Astrocyte (in vitro differentiated cells and primary cell): ENCODE results near the gene ARL15. TPM values are rescaled to one million over a fixed set of nuclear protein-coding genes. Genes with fewer than 3 reads are reported as not detected.

ENCODE experiments used
- DNase-seq: peaks from one replicate; pipeline ENCODE4 v3.0.0-alpha.2; 2010; ENCODE audit warnings: low read depth
- FAIRE-seq: peaks from 2 replicates; lab custom pipeline; 2011; peaks lifted over from hg19 to GRCh38; lab: Jason Lieb, UNC
- H2AFZ ChIP-seq: 2 replicates; pipeline ENCODE4 v1.6.0; 2012; ENCODE audit warnings: low read depth, low read length, inconsistent platforms
- H3K27ac ChIP-seq: 2 replicates; pipeline ENCODE4 v1.5.1; 2011; ENCODE audit warnings: low read depth, low read length, inconsistent platforms
- H3K27me3 ChIP-seq: 2 replicates; pipeline ENCODE4 v1.6.0; 2011; ENCODE audit warnings: low read length, inconsistent platforms; ENCODE audit not compliant: insufficient read depth
- H3K36me3 ChIP-seq: 2 replicates; pipeline ENCODE4 v1.5.1; 2011; ENCODE audit warnings: low read length, inconsistent platforms; ENCODE audit not compliant: insufficient read depth
- H3K4me1 ChIP-seq: 2 replicates; pipeline ENCODE4 v1.5.1; 2011; ENCODE audit warnings: low read length, inconsistent platforms; ENCODE audit not compliant: insufficient read depth
- H3K4me2 ChIP-seq: 2 replicates; pipeline ENCODE4 v1.6.0; 2012; ENCODE audit warnings: low read length, inconsistent platforms
- H3K4me3 ChIP-seq: 2 replicates; pipeline ENCODE4 v1.5.1; 2011; ENCODE audit warnings: low read depth, mild to moderate bottlenecking, low read length, inconsistent platforms; ENCODE audit not compliant: insufficient read depth
- H3K79me2 ChIP-seq: 2 replicates; pipeline ENCODE4 v1.6.0; 2012; ENCODE audit warnings: mild to moderate bottlenecking, low read length, inconsistent platforms; ENCODE audit not compliant: insufficient read depth
- H3K9ac ChIP-seq: 2 replicates; pipeline ENCODE4 v1.6.0; 2012; ENCODE audit warnings: mild to moderate bottlenecking, low read length, inconsistent platforms
- H3K9me3 ChIP-seq: 2 replicates; pipeline ENCODE4 v1.5.1; 2012; ENCODE audit warnings: low read depth, mild to moderate bottlenecking, low read length, inconsistent platforms; ENCODE audit not compliant: insufficient read depth
- H4K20me1 ChIP-seq: 2 replicates; pipeline ENCODE4 v1.6.0; 2012; ENCODE audit warnings: low read length, inconsistent platforms; ENCODE audit not compliant: insufficient read depth
- H3K27ac Mint-ChIP-seq: one replicate; pipeline ENCODE4 v1.8.0; 2021; ENCODE audit warnings: mild to moderate bottlenecking, mixed read lengths; ENCODE audit not compliant: unreplicated experiment
- H3K27me3 Mint-ChIP-seq: one replicate; pipeline ENCODE4 v1.8.0; 2021; ENCODE audit warnings: low read depth, mixed read lengths; ENCODE audit not compliant: unreplicated experiment
- H3K36me3 Mint-ChIP-seq: one replicate; pipeline ENCODE4 v1.8.0; 2021; ENCODE audit warnings: low read depth, mixed read lengths; ENCODE audit not compliant: unreplicated experiment
- H3K4me1 Mint-ChIP-seq: one replicate; pipeline ENCODE4 v1.8.0; 2021; ENCODE audit warnings: low read depth, mixed read lengths; ENCODE audit not compliant: unreplicated experiment
- H3K4me3 Mint-ChIP-seq: one replicate; pipeline ENCODE4 v1.8.0; 2021; ENCODE audit warnings: mild to moderate bottlenecking, moderate library complexity, mixed read lengths; ENCODE audit not compliant: unreplicated experiment
- H3K9me3 Mint-ChIP-seq: one replicate; pipeline ENCODE4 v1.8.0; 2021; ENCODE audit warnings: mild to moderate bottlenecking, mixed read lengths; ENCODE audit not compliant: unreplicated experiment
- CTCF ChIP-seq: IDR thresholded peaks from 2 replicates; pipeline ENCODE4 v1.5.1; 2011; ENCODE audit warnings: low read depth, mild to moderate bottlenecking, inconsistent platforms, low read length, moderate library complexity; ENCODE audit not compliant: insufficient read depth
- EZH2 ChIP-seq: IDR thresholded peaks from 2 replicates; pipeline ENCODE4 v1.6.1; 2012; ENCODE audit warnings: mild to moderate bottlenecking, low read length, inconsistent platforms; ENCODE audit not compliant: insufficient read depth
- total RNA-seq: library from RNA; stranded (reverse); gene quantifications from 2 replicates; pipeline ENCODE4 v1.2.1, GENCODE V29; 2021

Gene ARL15
- total RNA-seq, 1 donor from 2014 or later, result 29.1 TPM

GRCh38 chr5:53997736-53998627, 312.4 kb downstream of the ARL15 start:
- H3K4me3 Mint-ChIP-seq, result no peak overlapping the region

GRCh38 chr5:53996008-53996407, 314.4 kb downstream of the ARL15 start:
- peaks cover 15% of the 10 kb centered on the region for H3K4me1 Mint-ChIP-seq
- H3K27ac ChIP-seq, result no peak overlapping the region

More at GRCh38 chr5:53997736-53998627, 312.4 kb downstream of the ARL15 start:
- no peak overlapping the region for H3K9ac ChIP-seq
- DNase-seq, result no peak
- peaks cover 15% of the 10 kb centered on the region for H3K4me1 Mint-ChIP-seq
- no peaks in the 10 kb centered on the region for H3K9me3 ChIP-seq
- no peak overlapping the region for H3K4me2 ChIP-seq
- no peaks in the 10 kb centered on the region for H3K36me3 ChIP-seq
- H3K36me3 Mint-ChIP-seq, result no peaks in the 10 kb centered on the region
- H3K27ac ChIP-seq, result no peak overlapping the region
- no peaks in the 10 kb centered on the region for H3K4me1 ChIP-seq
- no peaks in the 10 kb centered on the region for H3K9me3 Mint-ChIP-seq
- TF ChIP-seq EZH2 (no peak), CTCF (no peak)
- H3K4me3 ChIP-seq, result no peak overlapping the region
- H3K27me3 Mint-ChIP-seq, result no peaks in the 10 kb centered on the region
- no peak overlapping the region for H2AFZ ChIP-seq
- no peak overlapping the region for H3K27ac Mint-ChIP-seq
- H4K20me1 ChIP-seq, result no peaks in the 10 kb centered on the region
- no peaks in the 10 kb centered on the region for H3K79me2 ChIP-seq
- no peak for FAIRE-seq
- no peaks in the 10 kb centered on the region for H3K27me3 ChIP-seq

More at GRCh38 chr5:53996008-53996407, 314.4 kb downstream of the ARL15 start:
- Histone ChIP-seq H3K36me3 (no peaks in the 10 kb centered on the region), H3K4me3 (no peak overlapping the region), H3K79me2 (no peaks in the 10 kb centered on the region), H3K4me1 (no peaks in the 10 kb centered on the region), H3K9ac (no peak overlapping the region), H4K20me1 (no peaks in the 10 kb centered on the region), H3K9me3 (no peaks in the 10 kb centered on the region), H2AFZ (no peak overlapping the region), H3K4me2 (no peak overlapping the region), H3K27me3 (no peaks in the 10 kb centered on the region)
- no peaks in the 10 kb centered on the region for H3K27me3 Mint-ChIP-seq
- H3K9me3 Mint-ChIP-seq, result no peaks in the 10 kb centered on the region
- H3K36me3 Mint-ChIP-seq, result no peaks in the 10 kb centered on the region
- DNase-seq (no peak), FAIRE-seq (no peak)
- no peak overlapping the region for H3K4me3 Mint-ChIP-seq
- H3K27ac Mint-ChIP-seq, result no peak overlapping the region
- TF ChIP-seq EZH2 (no peak), CTCF (no peak)
